H1 (cell line): Measurements from ENCODE around the gene SPAG4. TPM values are rescaled to one million over a fixed set of nuclear protein-coding genes. Genes with fewer than 3 reads are reported as not detected.

ENCODE experiments used
- BACH1 ChIP-seq: IDR thresholded peaks from 2 replicates; pipeline ENCODE4 v1.6.1; 2012; ENCODE audit warnings: low read length, improper control_type of control experiment
- BRCA1 ChIP-seq: IDR thresholded peaks from 2 replicates; pipeline ENCODE4 v1.6.1; 2012; ENCODE audit warnings: low read depth, low read length, improper control_type of control experiment
- CBX8 ChIP-seq: fragments of 300-800, 300-1000 bp; sonication (generic); IDR thresholded peaks from 2 replicates; pipeline ENCODE4 v1.7.1; 2016; ENCODE audit warnings: low read depth, low read length, borderline replicate concordance
- CREB1 ChIP-seq: IDR thresholded peaks from 2 replicates; pipeline ENCODE4 v1.6.1; 2012; ENCODE audit warnings: inconsistent platforms
- EGR1 ChIP-seq: IDR thresholded peaks from 2 replicates; pipeline ENCODE4 v1.6.1; 2011; ENCODE audit warnings: low read depth, low read length, borderline replicate concordance
- EP300 ChIP-seq, 2 experiments: IDR thresholded peaks; 1 replicate in 1 of 2; 2 replicates in 1 of 2; pipeline ENCODE4 v1.6.1; 2011 to 2012; ENCODE audit warnings: low read depth in 2 of 2, low read length in 2 of 2, mild to moderate bottlenecking in 2 of 2, borderline replicate concordance in 1 of 2, inconsistent platforms in 1 of 2, moderate library complexity in 1 of 2
- MAFK ChIP-seq: IDR thresholded peaks from 2 replicates; pipeline ENCODE4 v1.6.1; 2012; ENCODE audit warnings: low read depth, mild to moderate bottlenecking, improper control_type of control experiment, low read length
- NANOG ChIP-seq: IDR thresholded peaks from 2 replicates; pipeline ENCODE4 v1.6.1; 2011; ENCODE audit warnings: low read length, low read depth, mild to moderate bottlenecking, inconsistent platforms; ENCODE audit not compliant: insufficient read depth, poor library complexity, severe bottlenecking
- POU5F1 ChIP-seq: IDR thresholded peaks from 2 replicates; pipeline ENCODE4 v1.6.1; 2011; ENCODE audit warnings: low read depth, mild to moderate bottlenecking, low read length, moderate library complexity
- RAD21 ChIP-seq, 2 experiments: IDR thresholded peaks in 1 of 2; conservative IDR thresholded peaks in 1 of 2; 2 replicates each; pipeline ENCODE4 v1.6.1; 2011; ENCODE audit warnings: low read depth in 2 of 2, low read length in 2 of 2, improper control_type of control experiment in 1 of 2, inconsistent platforms in 1 of 2, mild to moderate bottlenecking in 1 of 2, moderate library complexity in 1 of 2
- RBBP5 ChIP-seq: IDR thresholded peaks from 2 replicates; pipeline ENCODE4 v1.7.1; 2012; ENCODE audit warnings: low read depth, mild to moderate bottlenecking, inconsistent platforms, low read length, moderate library complexity, borderline replicate concordance
- SAP30 ChIP-seq: fragments of 300-600 bp; sonication (generic); IDR thresholded peaks from 2 replicates; pipeline ENCODE4 v1.7.1; 2012; ENCODE audit warnings: low read length, moderate library complexity, mild to moderate bottlenecking, inconsistent platforms; ENCODE audit not compliant: insufficient read depth, insufficient replicate concordance
- SIN3A ChIP-seq, 2 experiments: IDR thresholded peaks in 1 of 2; conservative IDR thresholded peaks in 1 of 2; 2 replicates each; pipeline ENCODE4 v1.6.1; 2011 to 2012; ENCODE audit warnings: low read length in 2 of 2, improper control_type of control experiment in 1 of 2, low read depth in 1 of 2, mild to moderate bottlenecking in 1 of 2
- TBP ChIP-seq: IDR thresholded peaks from 2 replicates; pipeline ENCODE4 v1.6.1; 2011; ENCODE audit warnings: low read depth, low read length, improper control_type of control experiment
- polyA plus RNA-seq, 7 experiments: library from polyadenylated mRNA; depleted of rRNA in 3 of 7; stranded (reverse) in 5 of 7; unstranded in 2 of 7; fragments of >200 nt in 5 of 7; fragments of 200-250 nt in 2 of 7; gene quantifications; 1 replicate in 5 of 7; 2 replicates in 1 of 7; 4 replicates in 1 of 7; pipeline versions ENCODE4 v1.2.1 to v1.2.3, GENCODE V29; 2011 to 2013; ENCODE audit warnings: missing spikeins in 2 of 7, mixed read lengths in 2 of 7
- total RNA-seq: library from RNA; stranded (reverse); fragmentation: NEBNext Ultra II Directional; extraction: Animal tissue kit (Norgen Biotek cat#: 25700); gene quantifications from 2 replicates; pipeline ENCODE4 v1.2.1, GENCODE V29; 2021
- TF ChIP-seq, protein P1 (sequence below): IDR thresholded peaks from 2 replicates; pipeline ENCODE4 v1.6.1; 2012; ENCODE audit warnings: inconsistent platforms
- TF ChIP-seq, protein P2 (sequence below), 3 experiments: IDR thresholded peaks; 1 replicate in 2 of 3; 2 replicates in 1 of 3; pipeline versions ENCODE4 v1.5.1 to v1.6.1; 2011; ENCODE audit warnings: low read length in 3 of 3, mild to moderate bottlenecking in 3 of 3, inconsistent platforms in 2 of 3, low read depth in 1 of 3, moderate library complexity in 1 of 3; ENCODE audit not compliant: insufficient read depth in 1 of 3; ENCODE audit errors: control extremely low read depth in 1 of 3
- TF ChIP-seq, protein P3 (sequence below): IDR thresholded peaks from 2 replicates; pipeline ENCODE4 v1.6.1; 2011; ENCODE audit warnings: low read depth, mild to moderate bottlenecking, low read length; ENCODE audit not compliant: insufficient read depth

Gene SPAG4
- total and polyA plus RNA-seq, 2 of the 8 experiments (the other 6 are each of a cell fraction or from before 2014, with no cell fraction given) = 2.4 to 6.0 TPM

DNA sequence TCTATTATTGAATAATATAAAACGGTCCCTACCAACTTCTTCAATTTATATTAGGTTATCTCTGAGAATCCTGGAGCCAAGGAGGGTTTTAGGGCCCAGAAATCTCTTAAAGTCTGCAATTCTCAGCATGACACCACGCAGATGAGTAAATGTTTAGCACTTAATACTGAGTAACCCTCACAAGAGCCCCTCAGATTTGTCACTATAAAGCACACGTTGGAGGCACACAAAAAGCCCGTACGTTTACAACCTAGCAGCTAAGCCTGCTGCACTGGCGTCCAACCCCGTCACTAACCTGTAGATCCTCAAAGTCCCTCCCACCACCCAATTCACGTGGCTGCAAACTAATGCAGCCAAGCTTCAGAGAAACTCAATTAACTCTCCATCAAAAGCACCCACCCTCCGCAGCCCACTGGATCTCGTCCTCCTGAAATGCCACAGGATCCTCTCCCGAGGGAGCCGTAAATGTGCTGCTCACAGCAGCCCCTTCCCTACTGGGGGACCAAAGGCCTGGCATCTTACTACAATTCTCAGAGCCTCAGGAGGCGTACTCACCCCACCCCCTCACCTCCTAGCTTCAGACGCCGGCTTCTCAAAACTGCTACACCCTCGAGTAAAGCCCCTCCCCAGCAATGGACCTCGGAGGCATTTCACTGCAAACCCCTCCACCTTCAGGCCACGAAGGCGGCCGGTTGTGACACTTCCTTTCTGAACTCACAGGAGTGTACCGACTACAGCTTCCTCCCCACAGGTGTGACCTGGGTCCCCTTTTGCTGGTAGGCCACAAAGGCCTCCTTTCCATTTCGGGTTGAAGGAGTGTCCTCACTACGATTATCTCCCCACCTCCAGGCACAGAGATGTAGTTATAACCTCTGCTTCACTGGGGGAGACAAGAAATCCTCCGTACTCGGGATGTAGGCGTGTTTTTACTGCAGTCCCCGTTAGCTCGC is 48.2 kb downstream of the SPAG4 start (continued):
- TF ChIP-seq BRCA1 = no peak
- TF ChIP-seq TBP = peak; percentile 58
- no peak for TF ChIP-seq EGR1
- no peak for TF ChIP-seq RAD21 (IDR thresholded peaks at IDR 0.05 in 1 of 2, conservative IDR thresholded peaks at IDR 0.05 in 1 of 2; ENCODE audit: low read depth in 2 of 2, low read length in 2 of 2)
- no peak for TF ChIP-seq RBBP5
- no peak for TF ChIP-seq CBX8
- no peak for TF ChIP-seq NANOG
- TF ChIP-seq, protein P1, sequence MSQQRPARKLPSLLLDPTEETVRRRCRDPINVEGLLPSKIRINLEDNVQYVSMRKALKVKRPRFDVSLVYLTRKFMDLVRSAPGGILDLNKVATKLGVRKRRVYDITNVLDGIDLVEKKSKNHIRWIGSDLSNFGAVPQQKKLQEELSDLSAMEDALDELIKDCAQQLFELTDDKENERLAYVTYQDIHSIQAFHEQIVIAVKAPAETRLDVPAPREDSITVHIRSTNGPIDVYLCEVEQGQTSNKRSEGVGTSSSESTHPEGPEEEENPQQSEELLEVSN = no peak
- TF ChIP-seq SAP30 = peak; percentile 82
- TF ChIP-seq, protein P2, sequence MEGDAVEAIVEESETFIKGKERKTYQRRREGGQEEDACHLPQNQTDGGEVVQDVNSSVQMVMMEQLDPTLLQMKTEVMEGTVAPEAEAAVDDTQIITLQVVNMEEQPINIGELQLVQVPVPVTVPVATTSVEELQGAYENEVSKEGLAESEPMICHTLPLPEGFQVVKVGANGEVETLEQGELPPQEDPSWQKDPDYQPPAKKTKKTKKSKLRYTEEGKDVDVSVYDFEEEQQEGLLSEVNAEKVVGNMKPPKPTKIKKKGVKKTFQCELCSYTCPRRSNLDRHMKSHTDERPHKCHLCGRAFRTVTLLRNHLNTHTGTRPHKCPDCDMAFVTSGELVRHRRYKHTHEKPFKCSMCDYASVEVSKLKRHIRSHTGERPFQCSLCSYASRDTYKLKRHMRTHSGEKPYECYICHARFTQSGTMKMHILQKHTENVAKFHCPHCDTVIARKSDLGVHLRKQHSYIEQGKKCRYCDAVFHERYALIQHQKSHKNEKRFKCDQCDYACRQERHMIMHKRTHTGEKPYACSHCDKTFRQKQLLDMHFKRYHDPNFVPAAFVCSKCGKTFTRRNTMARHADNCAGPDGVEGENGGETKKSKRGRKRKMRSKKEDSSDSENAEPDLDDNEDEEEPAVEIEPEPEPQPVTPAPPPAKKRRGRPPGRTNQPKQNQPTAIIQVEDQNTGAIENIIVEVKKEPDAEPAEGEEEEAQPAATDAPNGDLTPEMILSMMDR (IDR thresholded peaks at IDR 0.05; ENCODE audit: control extremely low read depth in 1 of 3, insufficient read depth in 1 of 3, low read depth in 1 of 3, low read length in 3 of 3) = no peak
- no peak for TF ChIP-seq BACH1
- TF ChIP-seq SIN3A (conservative IDR thresholded peaks at IDR 0.05 in 1 of 2, IDR thresholded peaks at IDR 0.05 in 1 of 2; ENCODE audit: low read depth in 1 of 2, low read length in 2 of 2) = peak in 1 of 2 experiments; percentile 76; a peak in 2 of 4 replicates
- TF ChIP-seq EP300 (IDR thresholded peaks at IDR 0.05; ENCODE audit: borderline replicate concordance in 1 of 2, low read depth in 2 of 2, low read length in 2 of 2) = no peak
- TF ChIP-seq CREB1 = no peak
- TF ChIP-seq MAFK = no peak
- TF ChIP-seq, protein P3, sequence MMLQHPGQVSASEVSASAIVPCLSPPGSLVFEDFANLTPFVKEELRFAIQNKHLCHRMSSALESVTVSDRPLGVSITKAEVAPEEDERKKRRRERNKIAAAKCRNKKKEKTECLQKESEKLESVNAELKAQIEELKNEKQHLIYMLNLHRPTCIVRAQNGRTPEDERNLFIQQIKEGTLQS = no peak
- no peak for TF ChIP-seq POU5F1
